Measurements from ENCODE around the gene DCAF16. TPM values are rescaled to one million over a fixed set of nuclear protein-coding genes. Genes with fewer than 3 reads are reported as not detected.

DCAF16 gene
- polyA plus RNA-seq, 1 donor (not counting 4 experiments of a cell fraction or from before 2014, with no cell fraction given), result 16.2 TPM

DNA sequence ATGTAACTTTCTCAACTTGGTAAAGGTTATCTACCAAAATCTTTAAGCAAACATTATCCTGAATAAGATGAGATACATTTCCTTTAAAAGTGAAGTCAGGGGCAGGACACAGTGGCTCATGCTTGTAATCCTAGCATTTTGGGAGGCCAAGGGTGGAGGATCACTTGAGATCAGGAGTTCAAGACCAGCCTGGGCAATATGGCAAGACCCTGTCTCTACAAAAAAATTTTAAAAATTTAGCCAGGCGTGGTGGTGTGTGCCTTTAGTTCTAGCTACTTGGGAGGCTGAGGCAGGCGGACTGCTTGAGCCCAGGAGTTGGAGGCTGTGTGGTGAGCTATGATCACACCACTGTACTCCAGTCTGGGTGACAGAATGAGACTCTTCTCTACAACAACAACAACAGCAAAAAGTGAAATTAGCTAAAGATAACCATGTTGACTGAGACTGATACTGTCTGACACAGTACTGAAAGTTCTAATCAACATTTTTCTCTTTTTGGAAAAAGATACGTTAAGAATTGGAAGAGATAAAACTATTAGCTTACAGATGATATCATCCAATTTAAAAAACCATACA is 4.9 kb downstream of the DCAF16 start:
- dilution Hi-C loops (cut with MboI; ENCODE audit: extremely low pct_ligation_motif_present, low sequenced_read_pairs), result no loop called here
- FAIRE-seq (no peak), DNase-seq (ENCODE audit: low read depth, low spot score) (no peak)
- Histone ChIP-seq H2AFZ (ENCODE audit: control insufficient read depth, low read length) (no peak overlapping the region), H3K4me1 (ENCODE audit: control insufficient read depth, extremely low read depth, insufficient read depth, low read length) (peaks cover 14% of the 10 kb centered on the region), H3K9me1 (ENCODE audit: control insufficient read depth, extremely low read depth, insufficient read depth, low read length) (no peaks in the 10 kb centered on the region), H3K79me2 (ENCODE audit: control insufficient read depth, insufficient read depth, low read length) (peaks cover 64% of the 10 kb centered on the region), H3K27me3 (ENCODE audit: control insufficient read depth, extremely low read depth, insufficient read depth, low read length) (no peaks in the 10 kb centered on the region), H3K36me3 (ENCODE audit: control insufficient read depth in 2 of 2, extremely low read depth in 1 of 2, insufficient read depth in 2 of 2, low read length in 2 of 2) (peaks cover 16 to 29% of the 10 kb centered on the region in 2 experiments), H3K27ac (ENCODE audit: control insufficient read depth, insufficient read depth, low read length) (no peak overlapping the region), H3K4me3 (ENCODE audit: control insufficient read depth in 2 of 3, extremely low read depth in 1 of 3, insufficient read depth in 2 of 3, low read depth in 1 of 3, low read length in 3 of 3) (no peak overlapping the region), H3K4me2 (ENCODE audit: control insufficient read depth, extremely low read depth, insufficient read depth, low read depth, low read length) (no peak overlapping the region), H4K20me1 (ENCODE audit: control insufficient read depth, extremely low read depth, insufficient read depth, low read length) (no peaks in the 10 kb centered on the region), H3K9me3 (ENCODE audit: control insufficient read depth, low read depth, low read length) (no peaks in the 10 kb centered on the region), H3K9ac (ENCODE audit: control insufficient read depth, extremely low read depth, insufficient read depth, low read length) (no peak overlapping the region)
- TF ChIP-seq EZH2 (IDR thresholded peaks at IDR 0.05; ENCODE audit: low read length) (no peak), CTCF (optimal IDR thresholded peaks at IDR 0.05 in 1 of 3, IDR thresholded peaks at IDR 0.05 in 1 of 3, conservative IDR thresholded peaks at IDR 0.05 in 1 of 3; ENCODE audit: extremely low read depth in 1 of 3, insufficient read depth in 2 of 3, low read length in 3 of 3) (no peak)

GRCh38 chr4:17797808-17798207 is 12.7 kb downstream of the DCAF16 start:
- peaks cover 5 to 9% of the 10 kb centered on the region in 2 experiments for H3K36me3 ChIP-seq (ENCODE audit: control insufficient read depth in 2 of 2, extremely low read depth in 1 of 2, insufficient read depth in 2 of 2, low read length in 2 of 2)
- dilution Hi-C loops (cut with MboI; ENCODE audit: extremely low pct_ligation_motif_present, low sequenced_read_pairs), result no loop called here

More at GRCh38 chr4:17797808-17798207, 12.7 kb downstream of the DCAF16 start:
- no peak overlapping the region for H3K4me2 ChIP-seq (ENCODE audit: control insufficient read depth, extremely low read depth, insufficient read depth, low read depth, low read length)
- no peak overlapping the region for H2AFZ ChIP-seq (ENCODE audit: control insufficient read depth, low read length)
- H3K27me3 ChIP-seq (ENCODE audit: control insufficient read depth, extremely low read depth, insufficient read depth, low read length), result no peaks in the 10 kb centered on the region
- FAIRE-seq, result no peak
- H3K9me3 ChIP-seq (ENCODE audit: control insufficient read depth, low read depth, low read length), result no peaks in the 10 kb centered on the region
- no peaks in the 10 kb centered on the region for H3K9me1 ChIP-seq (ENCODE audit: control insufficient read depth, extremely low read depth, insufficient read depth, low read length)
- TF ChIP-seq CTCF (optimal IDR thresholded peaks at IDR 0.05 in 1 of 3, IDR thresholded peaks at IDR 0.05 in 1 of 3, conservative IDR thresholded peaks at IDR 0.05 in 1 of 3; ENCODE audit: extremely low read depth in 1 of 3, insufficient read depth in 2 of 3, low read length in 3 of 3) (no peak), EZH2 (IDR thresholded peaks at IDR 0.05; ENCODE audit: low read length) (no peak)
- DNase-seq (ENCODE audit: low read depth, low spot score), result no peak
- no peak overlapping the region for H3K9ac ChIP-seq (ENCODE audit: control insufficient read depth, extremely low read depth, insufficient read depth, low read length)
- no peak overlapping the region for H3K27ac ChIP-seq (ENCODE audit: control insufficient read depth, insufficient read depth, low read length)
- H3K4me1 ChIP-seq (ENCODE audit: control insufficient read depth, extremely low read depth, insufficient read depth, low read length), result no peaks in the 10 kb centered on the region
- no peaks in the 10 kb centered on the region for H3K79me2 ChIP-seq (ENCODE audit: control insufficient read depth, insufficient read depth, low read length)
- H4K20me1 ChIP-seq (ENCODE audit: control insufficient read depth, extremely low read depth, insufficient read depth, low read length), result no peaks in the 10 kb centered on the region
- H3K4me3 ChIP-seq (ENCODE audit: control insufficient read depth in 2 of 3, extremely low read depth in 1 of 3, insufficient read depth in 2 of 3, low read depth in 1 of 3, low read length in 3 of 3), result no peak overlapping the region

Data from keratinocyte (primary cell).